H1 (cell line): Measurements from ENCODE around the gene RSKR. TPM values are rescaled to one million over a fixed set of nuclear protein-coding genes. Genes with fewer than 3 reads are reported as not detected.

ENCODE experiments used
- CTCF ChIA-PET: fragments of 300-600 bp; sonication (Branson Sonifier 250); formaldehyde crosslinking; loops from one replicate; lab custom pipeline; 2021; ENCODE audit not compliant: partially characterized antibody; lab: Charles Lee
- POLR2A ChIA-PET: fragments of 300-600 bp; sonication (Branson Sonifier 250); formaldehyde crosslinking; loops from one replicate; lab custom pipeline; 2021; ENCODE audit warnings: inconsistent platforms; ENCODE audit not compliant: partially characterized antibody; lab: Charles Lee
- DNase-seq, 2 experiments: peaks; one replicate each; pipeline versions ENCODE4 v3.0.0 to v3.0.0-alpha.2; 2010 to 2022; ENCODE audit warnings: low spot score in 2 of 2, low read depth in 1 of 2, mixed read lengths in 1 of 2
- FAIRE-seq: peaks from 2 replicates; lab custom pipeline; 2011; peaks lifted over from hg19 to GRCh38; lab: Jason Lieb, UNC
- H2AFZ ChIP-seq: 2 replicates; pipeline ENCODE4 v1.8.1; 2012; ENCODE audit warnings: low read length, inconsistent platforms
- H2AK5ac ChIP-seq: 2 replicates; pipeline ENCODE4 v1.6.1; 2013; ENCODE audit warnings: low read depth, low read length
- H2BK120ac ChIP-seq: replicated peaks from 2 replicates; pipeline ENCODE3; 2013; ENCODE audit warnings: low read depth, low read length, inconsistent platforms
- H2BK12ac ChIP-seq: 2 replicates; pipeline ENCODE4 v1.6.1; 2013; ENCODE audit warnings: low read depth, low read length
- H2BK15ac ChIP-seq: 2 replicates; pipeline ENCODE4 v1.6.1; 2013; ENCODE audit warnings: low read length
- H2BK20ac ChIP-seq: 2 replicates; pipeline ENCODE4 v1.6.1; 2013; ENCODE audit warnings: low read length
- H2BK5ac ChIP-seq: 2 replicates; pipeline ENCODE4 v1.6.1; 2013; ENCODE audit warnings: low read depth, low read length
- H3K14ac ChIP-seq: 2 replicates; pipeline ENCODE4 v1.6.1; 2013; ENCODE audit warnings: inconsistent platforms; ENCODE audit not compliant: insufficient read length
- H3K18ac ChIP-seq: 2 replicates; pipeline ENCODE4 v1.6.1; 2013; ENCODE audit warnings: low read length; ENCODE audit errors: extremely low read depth
- H3K23ac ChIP-seq: 2 replicates; pipeline ENCODE4 v1.6.1; 2013; ENCODE audit warnings: inconsistent platforms; ENCODE audit not compliant: insufficient read length
- H3K23me2 ChIP-seq: 2 replicates; pipeline ENCODE4 v1.6.1; 2013; ENCODE audit warnings: low read depth, low read length
- H3K27ac ChIP-seq: 2 replicates; pipeline ENCODE4 v1.6.1; 2011; ENCODE audit warnings: low read depth, low read length, inconsistent platforms
- H3K27me3 ChIP-seq, 4 experiments: replicated peaks in 1 of 4; 1 replicate in 1 of 4; 2 replicates in 3 of 4; pipeline versions ENCODE4 v1.6.1 to v1.8.1; 2011 to 2013; ENCODE audit warnings: low read length in 3 of 4, mild to moderate bottlenecking in 3 of 4, inconsistent platforms in 2 of 4, mixed read lengths in 2 of 4, moderate library complexity in 1 of 4; ENCODE audit not compliant: control insufficient read depth in 3 of 4, insufficient read depth in 3 of 4; ENCODE audit errors: extremely low read depth in 1 of 4
- H3K36me3 ChIP-seq, 4 experiments: 2 replicates each; pipeline versions ENCODE4 v1.6.1 to v1.8.1; 2011 to 2013; ENCODE audit warnings: mild to moderate bottlenecking in 4 of 4, low read length in 3 of 4, moderate library complexity in 2 of 4, control low read depth in 1 of 4, inconsistent platforms in 1 of 4; ENCODE audit not compliant: insufficient read depth in 4 of 4, control insufficient read depth in 2 of 4
- H3K4ac ChIP-seq: replicated peaks from 2 replicates; pipeline ENCODE3; 2013; ENCODE audit warnings: low read length, low read depth, mixed read lengths, inconsistent platforms; ENCODE audit not compliant: insufficient read length
- H3K4me1 ChIP-seq, 4 experiments: replicated peaks in 1 of 4; 1 replicate in 1 of 4; 2 replicates in 3 of 4; pipeline versions ENCODE4 v1.6.1 to v1.8.1; 2011 to 2013; ENCODE audit warnings: low read length in 3 of 4, inconsistent platforms in 2 of 4, mixed read lengths in 1 of 4; ENCODE audit not compliant: insufficient read depth in 4 of 4, control insufficient read depth in 3 of 4
- H3K4me2 ChIP-seq, 2 experiments: 2 replicates each; pipeline versions ENCODE4 v1.6.1 to v1.8.1; 2011 to 2013; ENCODE audit warnings: low read depth in 2 of 2, low read length in 2 of 2, control low read depth in 1 of 2, inconsistent platforms in 1 of 2, mild to moderate bottlenecking in 1 of 2; ENCODE audit not compliant: insufficient read depth in 1 of 2
- H3K4me3 ChIP-seq, 4 experiments: fragments of 200-600, 300-600 bp in 1 of 4; sonication (generic), shearing (Covaris generic), sonication (Bioruptor Twin) in 1 of 4; 2 replicates each; pipeline versions ENCODE4 v1.5.1 to v1.8.1; 2011 to 2016; ENCODE audit warnings: low read length in 4 of 4, low read depth in 3 of 4, control low read depth in 2 of 4, inconsistent platforms in 2 of 4, mild to moderate bottlenecking in 2 of 4, mixed read lengths in 1 of 4, moderate library complexity in 1 of 4; ENCODE audit not compliant: insufficient read depth in 2 of 4; ENCODE audit errors: extremely low read depth in 1 of 4
- H3K56ac ChIP-seq: replicated peaks from 2 replicates; pipeline ENCODE3; 2013; ENCODE audit warnings: low read depth, mild to moderate bottlenecking, mixed read lengths, low read length, inconsistent platforms; ENCODE audit not compliant: insufficient read length
- H3K79me1 ChIP-seq: 2 replicates; pipeline ENCODE4 v1.6.1; 2013; ENCODE audit warnings: low read depth, low read length, control low read depth
- H3K79me2 ChIP-seq, 2 experiments: 2 replicates each; pipeline versions ENCODE4 v1.6.1 to v1.8.1; 2012 to 2013; ENCODE audit warnings: low read length in 2 of 2, mild to moderate bottlenecking in 2 of 2, inconsistent platforms in 1 of 2; ENCODE audit not compliant: insufficient read depth in 2 of 2, control insufficient read depth in 1 of 2
- H3K9ac ChIP-seq, 4 experiments: replicated peaks in 1 of 4; 1 replicate in 1 of 4; 2 replicates in 3 of 4; pipeline versions ENCODE4 v1.6.1 to v1.8.1; 2011 to 2013; ENCODE audit warnings: low read depth in 3 of 4, low read length in 3 of 4, control low read depth in 2 of 4, mild to moderate bottlenecking in 2 of 4, moderate library complexity in 2 of 4, inconsistent platforms in 1 of 4; ENCODE audit errors: extremely low read depth in 1 of 4
- H3K9me3 ChIP-seq, 2 experiments: 2 replicates each; pipeline versions ENCODE4 v1.6.1 to v1.8.1; 2012 to 2013; ENCODE audit warnings: mild to moderate bottlenecking in 2 of 2, moderate library complexity in 2 of 2, control low read depth in 1 of 2, inconsistent platforms in 1 of 2, low read depth in 1 of 2, low read length in 1 of 2, mixed read lengths in 1 of 2; ENCODE audit not compliant: insufficient read depth in 2 of 2
- H4K20me1 ChIP-seq, 2 experiments: replicated peaks in 1 of 2; 2 replicates each; pipeline versions ENCODE3 to v1.8.1; 2011 to 2013; ENCODE audit warnings: inconsistent platforms in 2 of 2, low read length in 2 of 2, mild to moderate bottlenecking in 1 of 2; ENCODE audit not compliant: insufficient read depth in 2 of 2, control insufficient read depth in 1 of 2
- H4K5ac ChIP-seq: 2 replicates; pipeline ENCODE4 v1.6.1; 2013; ENCODE audit warnings: low read length, low read depth, mixed read lengths, inconsistent platforms; ENCODE audit not compliant: insufficient read length
- H4K8ac ChIP-seq: 2 replicates; pipeline ENCODE4 v1.8.0; 2013; ENCODE audit warnings: mild to moderate bottlenecking, moderate library complexity, low read length, inconsistent platforms; ENCODE audit not compliant: insufficient read depth; ENCODE audit errors: extremely low read depth
- H4K91ac ChIP-seq: replicated peaks from 2 replicates; pipeline ENCODE3; 2013; ENCODE audit warnings: low read length, mixed read lengths, inconsistent platforms; ENCODE audit not compliant: insufficient read length
- ASH2L ChIP-seq: fragments of 200-600, 300-600 bp; sonication (generic); IDR thresholded peaks from one replicate; pipeline ENCODE4 v1.7.1; 2017; ENCODE audit warnings: low read length
- KDM1A ChIP-seq: fragments of 200-600, 300-600 bp; sonication (generic); IDR thresholded peaks from 2 replicates; pipeline ENCODE4 v1.7.1; 2016; ENCODE audit warnings: mild to moderate bottlenecking, low read length, borderline replicate concordance
- KDM4A ChIP-seq: IDR thresholded peaks from one replicate; pipeline ENCODE4 v1.7.1; 2012; ENCODE audit warnings: low read depth, mild to moderate bottlenecking, moderate library complexity, low read length, inconsistent platforms; ENCODE audit not compliant: severe bottlenecking
- PHF8 ChIP-seq: fragments of 200-600 bp; sonication (generic); conservative IDR thresholded peaks from 2 replicates; pipeline ENCODE4 v1.7.1; 2012; ENCODE audit warnings: low read depth, mild to moderate bottlenecking, inconsistent platforms, low read length, moderate library complexity
- POLR2A ChIP-seq, 2 experiments: IDR thresholded peaks; 1 replicate in 1 of 2; 2 replicates in 1 of 2; pipeline ENCODE4 v1.6.1; 2011; ENCODE audit warnings: low read depth in 2 of 2, low read length in 2 of 2, mild to moderate bottlenecking in 2 of 2; ENCODE audit errors: control extremely low read depth in 1 of 2
- POU5F1 ChIP-seq: IDR thresholded peaks from 2 replicates; pipeline ENCODE4 v1.6.1; 2011; ENCODE audit warnings: low read depth, mild to moderate bottlenecking, low read length, moderate library complexity
- SIN3A ChIP-seq, 2 experiments: IDR thresholded peaks in 1 of 2; conservative IDR thresholded peaks in 1 of 2; 2 replicates each; pipeline ENCODE4 v1.6.1; 2011 to 2012; ENCODE audit warnings: low read length in 2 of 2, improper control_type of control experiment in 1 of 2, low read depth in 1 of 2, mild to moderate bottlenecking in 1 of 2
- SP1 ChIP-seq: IDR thresholded peaks from 2 replicates; pipeline ENCODE4 v1.6.1; 2011; ENCODE audit warnings: low read depth, low read length
- TAF1 ChIP-seq: IDR thresholded peaks from 2 replicates; pipeline ENCODE4 v1.6.1; 2011; ENCODE audit warnings: mild to moderate bottlenecking, low read depth, low read length
- TAF7 ChIP-seq: optimal IDR thresholded peaks from 2 replicates; pipeline ENCODE3; 2011; ENCODE audit warnings: low read depth, mild to moderate bottlenecking, inconsistent platforms, low read length, moderate library complexity, borderline replicate concordance
- YY1 ChIP-seq: IDR thresholded peaks from 2 replicates; pipeline ENCODE4 v1.6.1; 2011; ENCODE audit warnings: low read depth, mild to moderate bottlenecking, low read length
- WGBS, 2 experiments: shearing (Covaris generic) in 1 of 2; methylation state at CpG; one replicate each; pipeline versions ENCODE4 v1.1.6 to v1.1.7; 2013 to 2015; ENCODE audit warnings: low lambda C conversion rate in 2 of 2, mixed read lengths in 2 of 2, inconsistent platforms in 1 of 2, low coverage in 1 of 2, missing lambda C conversion rate in 1 of 2; ENCODE audit not compliant: insufficient replicate concordance in 2 of 2, insufficient coverage in 1 of 2, insufficient read length in 1 of 2; ENCODE audit errors: extremely low coverage in 1 of 2, missing lambda C conversion rate in 1 of 2; 5-methylcytosine and 5-hydroxymethylcytosine counted together
- polyA plus RNA-seq, 7 experiments: library from polyadenylated mRNA; depleted of rRNA in 3 of 7; stranded (reverse) in 5 of 7; unstranded in 2 of 7; fragments of >200 nt in 5 of 7; fragments of 200-250 nt in 2 of 7; gene quantifications; 1 replicate in 5 of 7; 2 replicates in 1 of 7; 4 replicates in 1 of 7; pipeline versions ENCODE4 v1.2.1 to v1.2.3, GENCODE V29; 2011 to 2013; ENCODE audit warnings: missing spikeins in 2 of 7, mixed read lengths in 2 of 7
- total RNA-seq: library from RNA; stranded (reverse); fragmentation: NEBNext Ultra II Directional; extraction: Animal tissue kit (Norgen Biotek cat#: 25700); gene quantifications from 2 replicates; pipeline ENCODE4 v1.2.1, GENCODE V29; 2021

Gene RSKR
- total and polyA plus RNA-seq, 2 of the 8 experiments (the other 6 are each of a cell fraction or from before 2014, with no cell fraction given): 24.1 to 28.5 TPM

DNA sequence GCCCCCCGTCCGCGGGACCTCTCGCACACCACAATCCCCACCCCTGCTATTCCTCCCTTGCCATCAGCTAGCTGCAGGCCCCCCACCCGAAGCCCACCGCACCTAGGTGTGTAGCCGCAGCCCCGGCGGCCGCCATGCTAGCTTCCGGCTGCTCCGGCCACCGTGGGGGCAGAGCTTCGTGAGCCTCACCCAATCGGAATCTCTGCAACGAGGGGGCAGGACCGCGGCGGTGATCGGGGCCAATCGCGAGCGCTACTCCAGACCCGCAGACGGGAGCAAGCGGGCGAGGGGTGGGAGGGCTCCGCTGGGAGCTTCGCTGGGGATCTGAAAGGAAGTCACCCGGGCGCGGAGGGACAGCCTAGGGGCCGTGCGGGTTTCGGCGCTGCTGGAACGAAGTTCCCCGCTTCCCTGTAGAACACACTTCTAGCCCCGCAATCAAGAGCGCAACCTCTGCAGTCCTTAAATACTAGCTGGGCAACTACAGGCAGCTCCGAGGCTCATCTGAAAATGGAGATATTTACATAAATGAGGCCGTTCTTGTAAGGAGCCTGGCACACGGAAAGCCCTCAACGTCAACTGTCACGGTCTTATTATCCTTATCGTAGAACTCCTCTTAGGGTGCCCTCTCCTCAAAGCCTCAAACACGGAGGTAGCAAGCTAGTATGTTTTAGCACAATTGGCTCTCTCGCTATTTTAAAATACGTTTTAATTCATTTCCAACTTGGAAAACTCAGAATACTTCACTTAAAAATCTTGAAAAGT, 42.4 kb downstream of the RSKR start, which contains the start of gene PIGS:
Gene PIGS, minus strand, starts transcription at position 164 of the 762 bp plus-strand sequence. Its CDS starts 28 bp downstream, at position 136.
- peaks cover 3 to 4% of the 10 kb centered on the region in 2 experiments for H4K20me1 ChIP-seq
- FAIRE-seq (no peak), DNase-seq (peak; percentile 76 to 94)
- H3K23me2 ChIP-seq: peaks cover 6% of the 10 kb centered on the region
- H3K4ac ChIP-seq: no peak within 1 kb of the TSS
- no peak within 1 kb of the TSS for H2AK5ac ChIP-seq
- peak within 1 kb of the TSS; percentile 26 for H3K18ac ChIP-seq
- no peak within 1 kb of the TSS for H2BK15ac ChIP-seq
- POLR2A ChIA-PET: interaction anchor here (0.6 to 4.8 kb wide), 11 partner anchors 13 to 218 kb away, joined by 3 to 23 read pairs (median 4); partner anchors contain the start of gene UNC119
- peaks cover 0 to 8% (median 4%) of the 10 kb centered on the region in 4 experiments; a peak in 4 of 7 replicates for H3K27me3 ChIP-seq
- no peaks in the 10 kb centered on the region for H3K79me1 ChIP-seq
- H3K56ac ChIP-seq: no peak within 1 kb of the TSS
- CTCF ChIA-PET: interaction anchor here (1.0 to 6.0 kb wide), 6 partner anchors 14 to 81 kb away, joined by 3 to 58 read pairs (median 4); no protein-coding TSS in a partner anchor
- no peak within 1 kb of the TSS; the same call in none of the 2 replicates for H2BK5ac ChIP-seq
- peaks cover 0 to 6% (median 0%) of the 10 kb centered on the region in 4 experiments; a peak in 3 of 8 replicates for H3K36me3 ChIP-seq
- no peak within 1 kb of the TSS for H2BK12ac ChIP-seq
- 0 out of 2 replicates have a peak within 1 kb of the TSS, but pooled peaks have one; percentile 11 for H3K27ac ChIP-seq
- H2BK120ac ChIP-seq: no peak within 1 kb of the TSS
- H3K4me1 ChIP-seq: peaks cover 0 to 6% (median 3%) of the 10 kb centered on the region in 4 experiments; a peak in 2 of 7 replicates
- H2BK20ac ChIP-seq: no peak within 1 kb of the TSS
- peaks cover 0 to 16% of the 10 kb centered on the region in 2 experiments; a peak in 2 of 4 replicates for H3K79me2 ChIP-seq
- H3K9me3 ChIP-seq: no peaks in the 10 kb centered on the region
- WGBS, 2 experiments: 4% methylated on average over 43 of the region's 49 CpGs; no CpG with 5 or more reads in 1 of the 2 experiments
- no peak within 1 kb of the TSS for H3K14ac ChIP-seq
- H3K4me2 ChIP-seq: peak within 1 kb of the TSS; percentile 66 to 88
- H3K4me3 ChIP-seq: peak within 1 kb of the TSS; percentile 79 to 94 (median 90)
- H2AFZ ChIP-seq: peak within 1 kb of the TSS; percentile 92
- peak within 1 kb of the TSS; percentile 84 for H4K8ac ChIP-seq
- peak within 1 kb of the TSS; percentile 34 for H4K5ac ChIP-seq
- no peak within 1 kb of the TSS for H4K91ac ChIP-seq
- H3K9ac ChIP-seq: peak within 1 kb of the TSS; percentile 31 to 82 (median 61); a peak in 6 of 7 replicates
- H3K23ac ChIP-seq: no peak within 1 kb of the TSS
- TF ChIP-seq TAF1: peak; percentile 87
- TF ChIP-seq SP1: 0 out of 2 replicates have a peak, but pooled peaks have one; percentile 57
- TF ChIP-seq TAF7: peak; percentile 76
- peak; percentile 62 for TF ChIP-seq PHF8
- peak; percentile 67 for TF ChIP-seq KDM4A
- peak in 1 of 2 experiments; percentile 73; a peak in 2 of 3 replicates for TF ChIP-seq POLR2A (IDR thresholded peaks at IDR 0.05; ENCODE audit: control extremely low read depth in 1 of 2, low read depth in 2 of 2, low read length in 2 of 2)
- TF ChIP-seq ASH2L: peak; percentile 36
- peak in 1 of 2 experiments; percentile 31; a peak in 1 of 4 replicates for TF ChIP-seq SIN3A (conservative IDR thresholded peaks at IDR 0.05 in 1 of 2, IDR thresholded peaks at IDR 0.05 in 1 of 2; ENCODE audit: low read depth in 1 of 2, low read length in 2 of 2)
- TF ChIP-seq POU5F1: no peak
- TF ChIP-seq KDM1A: no peak
- peak; percentile 92 for TF ChIP-seq YY1
